IPS DF 4.7 (cell line): ENCODE results near the gene TWIST2.

ENCODE experiments used
- DNase-seq: peaks from one replicate; pipeline ENCODE4 v3.0.0-alpha.2; 2013; ENCODE audit warnings: low spot score; ENCODE audit errors: extremely low read depth

The TWIST2 gene

DNA sequence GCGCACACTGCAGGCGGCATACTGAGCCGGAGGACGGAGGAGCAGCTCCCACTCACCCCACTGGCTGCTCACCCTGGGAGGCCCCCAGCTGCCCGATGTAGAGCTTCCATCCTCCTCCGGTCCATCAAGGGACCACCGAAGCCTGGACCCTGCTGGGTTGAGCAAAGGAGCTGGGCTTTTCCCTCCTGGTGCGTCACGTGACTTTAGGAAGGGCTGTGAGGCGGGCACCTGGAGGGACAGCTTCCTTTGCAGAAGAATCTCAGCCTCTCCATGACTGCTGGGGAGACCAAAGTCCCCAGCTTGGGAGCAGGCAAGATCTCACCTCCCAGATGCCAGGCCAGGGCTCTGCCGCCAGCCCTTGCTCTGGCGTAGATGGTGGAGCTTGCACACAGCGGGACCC, 102.7 kb downstream of the TWIST2 start:
- DNase-seq = no peak

DNA sequence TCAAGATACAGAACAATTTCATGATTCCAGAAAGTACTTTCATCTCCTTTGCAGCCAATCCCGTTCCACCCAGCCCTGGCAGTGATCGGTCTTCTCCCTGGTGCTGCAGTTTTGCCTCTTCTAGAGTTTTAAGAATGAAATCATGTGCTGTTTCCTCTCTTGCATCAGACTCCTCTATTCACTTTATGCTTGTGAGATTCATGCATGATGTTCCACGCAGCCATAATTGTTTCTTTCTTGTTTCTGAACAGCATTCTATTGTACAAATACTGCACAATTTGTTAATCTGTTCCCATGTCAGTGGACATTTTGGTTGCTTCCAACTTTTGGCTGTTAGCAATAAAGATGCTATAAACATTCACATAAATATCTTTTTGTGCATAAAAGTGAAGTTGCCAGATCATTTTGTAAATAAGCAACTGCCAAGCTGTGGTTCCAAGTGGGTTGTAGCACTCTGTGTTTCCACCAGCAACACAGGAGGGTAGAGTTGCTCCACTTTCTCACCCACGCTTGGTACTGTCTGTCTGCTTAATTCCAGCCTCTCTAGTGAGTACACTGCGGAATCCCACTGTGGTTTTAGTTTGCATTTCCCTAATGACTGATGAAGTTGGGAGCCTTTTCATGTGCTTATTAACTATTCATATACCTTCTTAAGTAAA, 104.5 kb downstream of the TWIST2 start:
- no peak for DNase-seq

DNA sequence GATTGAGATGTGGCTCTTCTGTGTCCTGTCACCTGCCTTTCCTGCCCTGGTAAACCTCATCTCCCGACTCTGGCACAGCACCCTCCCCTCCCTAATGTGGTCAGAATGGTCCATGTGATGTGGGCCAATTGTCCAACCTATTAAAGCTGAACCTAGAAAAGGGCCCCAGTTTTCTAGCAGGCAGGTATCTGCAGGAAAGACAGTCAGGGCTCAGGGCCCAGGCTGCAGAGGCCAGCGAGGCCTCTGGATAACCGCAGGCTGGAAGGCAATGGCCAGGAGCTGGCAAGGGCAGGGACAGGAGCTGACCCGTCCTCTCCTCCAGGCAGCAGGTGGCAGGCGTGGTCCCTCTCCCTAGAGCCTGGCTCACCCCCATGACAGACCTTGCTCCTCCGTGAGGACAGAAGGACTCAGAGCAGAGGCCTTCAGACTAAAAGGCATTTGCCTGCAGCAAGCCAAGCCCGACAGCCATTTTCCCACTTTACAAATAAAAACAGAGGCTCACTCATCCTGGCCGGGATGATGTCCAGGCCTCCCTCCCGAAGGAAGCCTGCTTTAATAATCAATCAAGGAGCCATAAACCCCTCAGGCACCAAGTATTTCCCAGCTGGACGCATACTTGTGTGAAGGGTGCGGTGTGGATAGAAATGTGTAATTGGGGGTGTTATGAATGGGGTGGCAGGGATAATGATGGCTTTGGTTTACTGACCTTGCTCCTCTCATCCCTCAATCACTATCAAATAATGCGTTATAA, 107.1 kb downstream of the TWIST2 start:
- no peak for DNase-seq

DNA sequence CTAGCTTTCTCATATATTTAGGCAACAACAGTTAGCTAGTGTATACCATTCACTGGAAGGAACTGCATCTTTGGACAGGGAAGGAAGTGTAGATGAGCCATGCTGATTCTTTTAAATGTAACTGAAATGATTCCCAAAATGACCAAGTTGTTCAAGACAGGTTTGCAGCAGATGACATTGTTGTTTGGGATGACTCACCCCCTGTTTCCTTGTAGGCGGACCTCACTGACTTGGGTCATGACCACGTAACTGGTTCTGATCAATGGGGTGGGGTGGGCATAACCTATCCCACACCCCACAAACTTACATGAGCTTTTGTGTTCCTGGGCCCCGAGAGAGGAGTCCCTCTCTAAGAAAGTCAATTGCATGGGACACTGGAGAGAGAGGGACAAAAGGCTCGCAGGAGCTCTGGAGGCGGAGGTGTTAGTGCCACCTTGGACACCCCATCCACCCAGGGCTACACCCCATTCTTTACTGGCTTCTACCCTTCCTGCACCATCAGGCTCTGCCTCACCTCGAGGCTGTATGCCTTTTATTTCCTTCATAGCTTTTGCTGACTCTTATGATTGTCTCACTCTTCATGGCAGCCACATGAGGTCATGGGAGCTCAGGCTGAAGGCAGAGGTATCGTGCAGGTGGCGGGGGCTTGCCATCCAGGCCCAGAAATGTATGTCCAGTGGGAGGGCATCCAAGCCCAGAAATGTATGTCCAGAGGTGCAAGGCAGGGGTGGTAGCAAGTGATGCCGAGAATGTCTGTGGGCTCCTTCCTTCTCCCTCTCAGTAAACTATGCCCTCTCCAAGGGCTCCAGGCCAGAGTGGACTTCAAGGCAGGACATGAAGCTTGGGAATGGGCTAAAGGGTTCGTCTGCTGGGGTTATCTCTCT, 108.0 kb downstream of the TWIST2 start:
- DNase-seq = no peak

DNA sequence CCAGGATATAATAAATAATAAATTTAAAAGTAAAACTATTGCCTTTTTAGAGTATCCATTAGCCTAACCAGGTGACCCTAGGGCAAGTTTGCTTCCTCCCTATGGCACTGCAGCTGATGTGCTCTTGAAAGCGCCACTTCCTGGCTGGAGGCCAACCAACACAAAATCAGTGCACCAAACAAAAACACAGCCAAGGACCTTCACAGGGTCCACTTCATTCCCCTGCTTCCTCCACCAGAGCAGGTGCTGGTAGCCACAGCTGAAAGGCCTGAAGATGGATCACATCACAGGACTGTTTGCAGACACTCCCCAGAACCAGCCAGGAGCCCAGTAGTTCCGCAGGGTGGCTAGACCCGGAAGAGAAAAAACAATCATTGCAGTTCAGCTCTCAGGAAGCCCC, 108.8 kb downstream of the TWIST2 start:
- DNase-seq = no peak
